GM19438 (cell line): Measurements from ENCODE around the gene ICA1.
"Not testable (repeated sequence)": the region's sequence is repeated elsewhere in the genome, so short reads cannot be mapped to it uniquely, and the experiment has no call there.

Source experiments
- ATAC-seq: cut with Tn5 transposase; IDR thresholded peaks from one replicate; pipeline ENCODE4 v1.9.1; 2021; ENCODE audit warnings: low read depth; ENCODE audit not compliant: unreplicated experiment

Gene ICA1

GRCh38 chr7:8111282-8111960 lies 150.5 kb downstream of the ICA1 start:
- ATAC-seq: no peak

GRCh38 chr7:8109196-8110022 lies 152.6 kb downstream of the ICA1 start:
- ATAC-seq: no peak

- no peak for ATAC-seq
Measured at GRCh38 chr7:8105449-8106095, 156.4 kb downstream of the ICA1 start.

- ATAC-seq: no peak
Measured at GRCh38 chr7:8103282-8103681, 158.7 kb downstream of the ICA1 start.

GRCh38 chr7:8101292-8101691 lies 160.7 kb downstream of the ICA1 start:
- not testable (repeated sequence) for ATAC-seq

- no peak for ATAC-seq
Measured at GRCh38 chr7:8094164-8095140, 167.5 kb downstream of the ICA1 start.

- no peak for ATAC-seq
Measured at GRCh38 chr7:8092140-8092539, 169.8 kb downstream of the ICA1 start.

- no peak for ATAC-seq
Measured at GRCh38 chr7:8089036-8089780, 172.8 kb downstream of the ICA1 start.

GRCh38 chr7:8086239-8086638 lies 175.7 kb downstream of the ICA1 start:
- ATAC-seq: no peak

- ATAC-seq: no peak
Measured at GRCh38 chr7:8085420-8085819, 176.5 kb downstream of the ICA1 start.

GRCh38 chr7:8084836-8085235 lies 177.1 kb downstream of the ICA1 start:
- ATAC-seq: no peak

GRCh38 chr7:8082762-8083161 lies 179.2 kb downstream of the ICA1 start:
- no peak for ATAC-seq

GRCh38 chr7:8078418-8078817 lies 183.5 kb downstream of the ICA1 start:
- no peak for ATAC-seq

GRCh38 chr7:8070451-8071180 lies 191.4 kb downstream of the ICA1 start:
- no peak for ATAC-seq

GRCh38 chr7:8068892-8069686 lies 192.9 kb downstream of the ICA1 start:
- no peak for ATAC-seq

GRCh38 chr7:8065356-8065813 lies 196.6 kb downstream of the ICA1 start:
- ATAC-seq: no peak

GRCh38 chr7:8064828-8065227 lies 197.1 kb downstream of the ICA1 start:
- ATAC-seq: no peak

- ATAC-seq: no peak
Measured at GRCh38 chr7:8063706-8064297, 198.2 kb downstream of the ICA1 start.
